AG04450 (cell line): ENCODE data around the gene SHB. TPM values are rescaled to one million over a fixed set of nuclear protein-coding genes. Genes with fewer than 3 reads are reported as not detected.
A peak's percentile ranks its signal among the peaks of the same experiment; 100 is the strongest.

Experiments
- CTCF ChIA-PET: fragments of 300-600, 350-600 bp; formaldehyde crosslinking; extraction: SDS; loops from one replicate; lab custom pipeline; 2022; ENCODE audit warnings: antibody characterized with exemption, inconsistent platforms; lab: Charles Lee
- POLR2A ChIA-PET: fragments of 350-600 bp; formaldehyde crosslinking; extraction: SDS; loops from one replicate; lab custom pipeline; 2021; ENCODE audit warnings: antibody characterized with exemption, inconsistent platforms; lab: Yijun Ruan, JAX
- DNase-seq: peaks from one replicate; pipeline ENCODE4 v3.0.0-alpha.2; 2011; ENCODE audit warnings: low read depth, low spot score
- H3K27ac ChIP-seq: one replicate; pipeline ENCODE4 v1.5.1; 2012; ENCODE audit warnings: low read depth, low read length, control low read depth
- H3K27me3 ChIP-seq: one replicate; pipeline ENCODE4 v1.6.0; 2012; ENCODE audit warnings: low read length; ENCODE audit not compliant: control insufficient read depth, insufficient read depth
- H3K4me3 ChIP-seq: 2 replicates; pipeline ENCODE4 v1.5.1; 2011; ENCODE audit warnings: mild to moderate bottlenecking, low read depth, low read length, control low read depth
- H3K9me3 ChIP-seq: 2 replicates; pipeline ENCODE4 v1.5.1; 2012; ENCODE audit warnings: low read length; ENCODE audit not compliant: control insufficient read depth, insufficient read depth
- polyA plus RNA-seq: library from polyadenylated mRNA; depleted of rRNA; stranded (reverse); fragments of >200 nt; gene quantifications from 2 replicates; pipeline ENCODE4 v1.2.3, GENCODE V29; 2011
- TF ChIP-seq, protein P1 (sequence below): IDR thresholded peaks from 2 replicates; pipeline ENCODE4 v1.5.1; 2011; ENCODE audit warnings: low read depth, low read length, control low read depth, inconsistent platforms

SHB gene
- polyA plus RNA-seq, 1 experiment: 16.7 TPM

DNA sequence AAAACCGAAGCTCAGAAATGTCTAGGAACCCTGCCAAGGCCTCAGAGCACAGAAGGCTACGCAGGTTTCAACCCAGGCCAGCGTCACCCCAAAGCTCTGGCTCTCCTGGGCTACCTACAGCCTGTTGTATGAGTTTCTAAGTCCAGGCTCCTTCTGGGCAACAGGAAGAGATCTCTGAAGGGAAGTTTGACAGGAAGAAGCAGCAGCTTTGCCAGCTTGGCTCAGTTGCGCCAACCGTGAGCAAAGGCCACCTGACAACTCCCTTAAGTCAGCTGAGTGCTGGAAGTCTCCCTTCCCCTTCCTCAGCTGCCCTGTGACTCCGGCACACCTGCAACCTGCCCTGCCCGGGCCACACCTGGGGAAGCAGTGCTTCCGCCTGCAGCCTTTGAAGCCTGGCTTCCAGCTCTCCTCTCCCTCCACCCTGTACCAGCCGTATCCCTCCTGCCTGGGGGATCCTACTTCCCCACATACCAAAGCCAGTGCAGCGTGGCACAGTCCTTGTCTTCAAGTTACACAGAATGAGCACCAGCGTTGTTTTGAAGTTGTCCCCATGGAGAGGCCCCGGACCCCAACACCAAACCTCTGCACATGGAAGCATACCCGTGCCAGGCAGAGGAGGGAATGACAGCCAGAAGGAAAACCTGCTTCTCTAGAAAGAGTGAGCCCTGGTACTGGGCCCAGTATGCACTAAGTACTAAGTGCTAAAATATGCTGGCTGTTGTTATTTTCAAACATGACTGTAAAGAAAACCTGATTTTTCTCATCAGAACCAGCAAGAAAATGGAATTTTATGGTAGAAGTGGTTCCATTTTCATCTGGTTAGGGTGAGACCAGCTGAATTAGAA lies 36.5 kb downstream of the SHB start:
- no peaks in the 10 kb centered on the region for H3K9me3 ChIP-seq
- TF ChIP-seq, protein P1, sequence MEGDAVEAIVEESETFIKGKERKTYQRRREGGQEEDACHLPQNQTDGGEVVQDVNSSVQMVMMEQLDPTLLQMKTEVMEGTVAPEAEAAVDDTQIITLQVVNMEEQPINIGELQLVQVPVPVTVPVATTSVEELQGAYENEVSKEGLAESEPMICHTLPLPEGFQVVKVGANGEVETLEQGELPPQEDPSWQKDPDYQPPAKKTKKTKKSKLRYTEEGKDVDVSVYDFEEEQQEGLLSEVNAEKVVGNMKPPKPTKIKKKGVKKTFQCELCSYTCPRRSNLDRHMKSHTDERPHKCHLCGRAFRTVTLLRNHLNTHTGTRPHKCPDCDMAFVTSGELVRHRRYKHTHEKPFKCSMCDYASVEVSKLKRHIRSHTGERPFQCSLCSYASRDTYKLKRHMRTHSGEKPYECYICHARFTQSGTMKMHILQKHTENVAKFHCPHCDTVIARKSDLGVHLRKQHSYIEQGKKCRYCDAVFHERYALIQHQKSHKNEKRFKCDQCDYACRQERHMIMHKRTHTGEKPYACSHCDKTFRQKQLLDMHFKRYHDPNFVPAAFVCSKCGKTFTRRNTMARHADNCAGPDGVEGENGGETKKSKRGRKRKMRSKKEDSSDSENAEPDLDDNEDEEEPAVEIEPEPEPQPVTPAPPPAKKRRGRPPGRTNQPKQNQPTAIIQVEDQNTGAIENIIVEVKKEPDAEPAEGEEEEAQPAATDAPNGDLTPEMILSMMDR: no peak
- H3K27me3 ChIP-seq: no peaks in the 10 kb centered on the region
- no peak overlapping the region for H3K4me3 ChIP-seq
- ChIA-PET POLR2A (no interaction called here), CTCF (interaction anchor here (1.3 kb wide), 1 partner anchor 128 kb away, joined by 3 read pairs; no protein-coding TSS in a partner anchor)
- no peak overlapping the region for H3K27ac ChIP-seq
- DNase-seq: no peak

DNA sequence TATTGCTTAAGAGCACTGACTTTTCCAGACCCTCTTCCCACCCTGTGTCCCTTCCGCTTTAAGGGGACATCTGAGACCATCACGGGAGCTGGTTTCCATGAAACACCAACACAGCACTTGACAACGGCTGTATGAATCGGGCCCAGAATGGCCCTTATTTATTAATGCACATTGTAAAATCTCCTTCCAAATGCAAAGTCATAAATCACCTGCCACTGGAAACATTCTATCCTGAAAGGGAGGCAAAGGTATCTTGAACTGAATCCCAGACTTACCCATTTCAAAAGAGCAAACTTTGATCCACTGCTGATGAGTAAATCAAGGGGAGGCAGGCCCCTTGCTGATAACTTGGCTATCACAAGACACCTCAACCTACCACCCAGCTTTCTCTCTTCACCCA lies 37.4 kb downstream of the SHB start:
- Histone ChIP-seq H3K27me3 (no peaks in the 10 kb centered on the region), H3K4me3 (no peak overlapping the region), H3K27ac (no peak overlapping the region), H3K9me3 (no peaks in the 10 kb centered on the region)
- TF ChIP-seq, protein P1: no peak
- DNase-seq: no peak
- POLR2A ChIA-PET: interaction anchor here (0.5 kb wide), 1 partner anchor 55 kb away, joined by 3 read pairs; no protein-coding TSS in a partner anchor
- CTCF ChIA-PET: interaction anchor here (1.3 kb wide), 1 partner anchor 128 kb away, joined by 3 read pairs; no protein-coding TSS in a partner anchor

DNA sequence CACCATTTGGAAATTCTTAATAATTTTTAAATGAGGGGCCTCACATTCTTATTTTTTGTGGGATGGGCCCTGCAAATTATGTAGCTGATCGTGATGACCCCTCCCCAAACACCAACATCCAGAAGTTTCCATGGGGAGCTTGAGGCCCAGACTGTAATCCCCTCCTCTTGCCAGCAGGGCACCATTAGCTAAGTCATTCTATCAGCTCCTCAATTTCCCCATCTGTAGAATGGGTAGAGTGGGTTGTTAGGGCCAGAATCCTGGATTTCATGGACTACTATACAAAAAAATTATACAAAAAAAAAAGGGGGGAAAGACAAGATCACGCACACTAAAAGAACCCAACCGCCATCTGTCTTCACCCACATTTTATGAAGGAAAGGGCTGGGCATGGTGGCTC lies 38.4 kb downstream of the SHB start:
- H3K9me3 ChIP-seq: no peaks in the 10 kb centered on the region
- no peaks in the 10 kb centered on the region for H3K27me3 ChIP-seq
- ChIA-PET POLR2A (no interaction called here), CTCF (interaction anchor here (0.8 kb wide), 1 partner anchor 40 kb away, joined by 3 read pairs; no protein-coding TSS in a partner anchor)
- H3K4me3 ChIP-seq: no peak overlapping the region
- TF ChIP-seq, protein P1: peak; percentile 31
- no peak for DNase-seq
- H3K27ac ChIP-seq: no peak overlapping the region

DNA sequence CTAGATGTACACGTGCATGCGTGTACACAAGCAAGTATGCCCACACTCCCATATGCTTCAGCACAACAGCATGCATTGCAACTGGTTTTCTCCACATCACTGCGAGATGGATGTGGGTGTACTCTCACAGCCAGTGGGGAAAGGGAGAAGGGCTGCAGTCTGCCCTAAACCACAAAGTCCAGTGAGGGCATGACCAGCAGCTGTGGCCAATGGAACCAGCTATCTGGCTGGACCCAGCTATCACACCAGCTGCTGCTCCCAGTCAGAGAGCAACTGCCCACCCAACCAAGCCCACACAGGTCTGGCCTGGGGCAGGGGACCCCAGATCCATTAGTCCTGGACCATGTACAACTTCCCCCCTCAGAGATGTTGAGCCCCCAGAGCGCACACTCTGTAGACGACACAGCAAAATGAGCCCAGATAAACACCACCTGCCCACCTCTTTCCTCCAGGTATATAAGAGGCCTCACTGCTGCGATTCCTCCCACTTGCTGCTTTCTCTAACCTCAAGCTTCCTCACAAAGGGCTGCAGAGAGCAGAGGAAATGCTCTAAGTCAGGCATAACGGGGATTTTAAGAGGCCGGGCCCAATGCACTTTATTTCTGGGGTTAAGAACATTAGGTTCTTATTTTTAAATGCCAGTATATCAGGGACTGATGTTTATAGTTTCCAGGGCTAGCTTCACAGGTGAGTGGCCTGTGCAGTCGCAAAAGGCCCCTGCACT lies 39.0 kb downstream of the SHB start:
- Histone ChIP-seq H3K4me3 (no peak overlapping the region), H3K9me3 (no peaks in the 10 kb centered on the region), H3K27ac (no peak overlapping the region), H3K27me3 (no peaks in the 10 kb centered on the region)
- CTCF ChIA-PET: interaction anchor here (0.8 kb wide), 1 partner anchor 41 kb away, joined by 3 read pairs; no protein-coding TSS in a partner anchor
- no peak for DNase-seq
- POLR2A ChIA-PET: no interaction called here
- TF ChIP-seq, protein P1: no peak
